Thoracic aorta (tissue), 2 donors: ENCODE measurements around the gene GBP5. TPM values are rescaled to one million over a fixed set of nuclear protein-coding genes. Genes with fewer than 3 reads are reported as not detected.

ENCODE experiments used
- ATAC-seq: fragments of 150-250 bp; one replicate; pipeline ENCODE4 v1.8.0; 2017; ENCODE audit warnings: low read depth; ENCODE audit not compliant: insufficient number of reproducible peaks, low FRiP score
- DNase-seq: peaks from one replicate; pipeline ENCODE4 v3.0.0-alpha.2; 2020; ENCODE audit warnings: low spot score
- H3K27ac ChIP-seq, 2 donors: fragments of 200-600 bp; sonication (generic); 1 replicate in 1 of 2; 2 replicates in 1 of 2; pipeline ENCODE4 v1.5.1; 2016; ENCODE audit warnings: mild to moderate bottlenecking in 2 of 2, moderate library complexity in 2 of 2
- H3K27me3 ChIP-seq: fragments of 200-600 bp; sonication (generic); replicated peaks from 2 replicates; pipeline ENCODE4 v1.6.0; 2016; ENCODE audit warnings: mild to moderate bottlenecking; ENCODE audit not compliant: insufficient read depth
- H3K36me3 ChIP-seq: fragments of 200-600 bp; sonication (generic); one replicate; pipeline ENCODE4 v1.5.1; 2016
- H3K4me1 ChIP-seq, 2 donors: fragments of 200-600 bp; sonication (generic); 1 replicate in 1 of 2; 2 replicates in 1 of 2; pipeline versions ENCODE4 v1.5.1 to v1.6.0; 2016; ENCODE audit warnings: low read depth in 2 of 2, mild to moderate bottlenecking in 1 of 2; ENCODE audit not compliant: control insufficient read depth in 1 of 2
- H3K4me3 ChIP-seq: fragments of 200-600 bp; sonication (generic); 2 replicates; pipeline ENCODE4 v1.5.1; 2016; ENCODE audit warnings: mild to moderate bottlenecking
- H3K9me3 ChIP-seq: fragments of 200-600 bp; sonication (generic); 2 replicates; pipeline ENCODE4 v1.5.1; 2016
- total RNA-seq, 2 donors: library from RNA; depleted of rRNA; stranded (reverse); fragments of >200 nt; gene quantifications; one replicate each; pipeline versions ENCODE4 v1.1.0 to v1.2.3, GENCODE V29; 2016
- TF ChIP-seq, protein P1 (sequence below): fragments of 200-600 bp; sonication (generic); IDR thresholded peaks from one replicate; pipeline ENCODE4 v1.5.1; 2019; ENCODE audit warnings: antibody characterized with exemption

GBP5 gene
- total RNA-seq, 2 donors from 2014 or later: 7.3 to 15.8 TPM

GRCh38 chr1:89254658-89255287 is 17.9 kb downstream of the GBP5 start:
- no peaks in the 10 kb centered on the region for H3K9me3 ChIP-seq
- TF ChIP-seq, protein P1, sequence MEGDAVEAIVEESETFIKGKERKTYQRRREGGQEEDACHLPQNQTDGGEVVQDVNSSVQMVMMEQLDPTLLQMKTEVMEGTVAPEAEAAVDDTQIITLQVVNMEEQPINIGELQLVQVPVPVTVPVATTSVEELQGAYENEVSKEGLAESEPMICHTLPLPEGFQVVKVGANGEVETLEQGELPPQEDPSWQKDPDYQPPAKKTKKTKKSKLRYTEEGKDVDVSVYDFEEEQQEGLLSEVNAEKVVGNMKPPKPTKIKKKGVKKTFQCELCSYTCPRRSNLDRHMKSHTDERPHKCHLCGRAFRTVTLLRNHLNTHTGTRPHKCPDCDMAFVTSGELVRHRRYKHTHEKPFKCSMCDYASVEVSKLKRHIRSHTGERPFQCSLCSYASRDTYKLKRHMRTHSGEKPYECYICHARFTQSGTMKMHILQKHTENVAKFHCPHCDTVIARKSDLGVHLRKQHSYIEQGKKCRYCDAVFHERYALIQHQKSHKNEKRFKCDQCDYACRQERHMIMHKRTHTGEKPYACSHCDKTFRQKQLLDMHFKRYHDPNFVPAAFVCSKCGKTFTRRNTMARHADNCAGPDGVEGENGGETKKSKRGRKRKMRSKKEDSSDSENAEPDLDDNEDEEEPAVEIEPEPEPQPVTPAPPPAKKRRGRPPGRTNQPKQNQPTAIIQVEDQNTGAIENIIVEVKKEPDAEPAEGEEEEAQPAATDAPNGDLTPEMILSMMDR: no peak
- H3K36me3 ChIP-seq: no peaks in the 10 kb centered on the region
- H3K27ac ChIP-seq: no peak overlapping the region
- DNase-seq (no peak), ATAC-seq (no peak)
- H3K4me1 ChIP-seq: no peaks in the 10 kb centered on the region
- H3K4me3 ChIP-seq: no peak overlapping the region
- H3K27me3 ChIP-seq: no peaks in the 10 kb centered on the region

DNA sequence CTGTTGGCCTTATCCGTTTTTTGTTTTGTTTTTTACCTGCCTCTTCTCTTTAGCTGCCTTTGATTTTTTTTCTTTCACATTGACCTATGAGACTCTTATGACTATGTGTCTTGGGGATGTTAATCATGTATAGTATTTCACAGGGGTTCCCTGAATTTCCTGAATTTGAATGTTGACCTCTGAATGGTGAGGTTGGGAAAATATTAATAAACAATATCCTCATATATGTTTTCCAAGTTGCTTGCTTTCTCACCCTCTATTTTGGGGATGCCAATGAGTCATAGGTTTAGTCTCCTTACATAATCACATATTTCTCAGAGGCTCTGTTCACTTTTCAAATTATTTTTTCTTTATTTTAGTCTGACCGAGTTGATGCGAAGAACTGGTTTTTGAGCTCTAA is 29.6 kb downstream of the GBP5 start:
- Histone ChIP-seq H3K9me3 (no peaks in the 10 kb centered on the region), H3K36me3 (no peaks in the 10 kb centered on the region), H3K27ac (no peak overlapping the region), H3K27me3 (no peaks in the 10 kb centered on the region), H3K4me3 (no peak overlapping the region), H3K4me1 (no peaks in the 10 kb centered on the region)
- no peak for ATAC-seq
- TF ChIP-seq, protein P1: no peak
- no peak for DNase-seq

Other genes starting within 250 kb of the GBP5 start
- gene GBP3, start 250.0 kb downstream of the GBP5 start, total RNA-seq: 10 to 100 TPM; 44.7 to 51.9 TPM
- 10 to 100 TPM; 26.4 to 68.9 TPM for gene GBP1, start 207.7 kb downstream of the GBP5 start, total RNA-seq
- gene GBP2, start 146.7 kb downstream of the GBP5 start, total RNA-seq: 10 to 100 TPM; 79.7 to 89.5 TPM
- under 1 TPM in 1 of 2 donors, not detected in 1; 0.21 TPM for gene GBP7, start 96.9 kb downstream of the GBP5 start, total RNA-seq
- 10 to 100 TPM in 1 of 2 donors, 1 to 10 TPM in 1; 5.8 to 20.2 TPM for gene GBP4, start 73.9 kb downstream of the GBP5 start, total RNA-seq
- gene GBP6, start 91.2 kb upstream of the GBP5 start, total RNA-seq: under 1 TPM in 1 of 2 donors, not detected in 1; 0.27 TPM